RKO (cell line): ENCODE data around the gene G6PC1.
"Not testable (repeated sequence)": the region's sequence is repeated elsewhere in the genome, so short reads cannot be mapped to it uniquely, and the experiment has no call there.

Source experiments
- DNase-seq: peaks from one replicate; pipeline ENCODE4 v3.0.0-alpha.2; 2016; ENCODE audit warnings: low spot score

G6PC1 gene

DNA sequence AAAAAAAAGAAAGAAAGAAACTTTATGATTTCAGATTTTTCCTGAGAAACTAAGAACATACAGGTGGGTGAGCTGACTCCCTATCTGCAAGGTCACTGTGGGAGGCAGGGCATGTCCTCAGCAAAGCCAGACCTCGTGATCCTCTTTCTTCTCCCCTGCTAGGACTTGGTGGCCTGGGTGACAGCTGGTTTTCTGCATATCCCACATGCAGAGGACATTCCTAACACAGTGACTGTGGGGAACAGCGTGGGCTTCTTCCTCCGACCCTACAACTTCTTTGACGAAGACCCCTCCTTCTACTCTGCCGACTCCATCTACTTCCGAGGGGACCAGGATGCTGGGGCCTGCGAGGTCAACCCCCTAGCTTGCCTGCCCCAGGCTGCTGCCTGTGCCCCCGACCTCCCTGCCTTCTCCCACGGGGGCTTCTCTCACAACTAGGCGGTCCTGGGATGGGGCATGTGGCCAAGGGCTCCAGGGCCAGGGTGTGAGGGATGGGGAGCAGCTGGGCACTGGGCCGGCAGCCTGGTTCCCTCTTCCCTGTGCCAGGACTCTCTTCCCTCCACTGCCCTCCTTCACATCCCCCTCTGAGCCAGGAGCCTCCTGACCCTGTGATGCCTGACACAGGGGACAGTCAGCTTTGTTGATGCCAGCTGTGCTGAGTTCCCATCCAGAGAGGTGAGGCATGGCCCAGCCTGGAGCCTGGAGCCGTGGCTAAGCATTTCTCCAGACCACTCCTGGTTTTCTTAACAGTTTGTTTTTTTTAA is 26.5 kb upstream of the G6PC1 start:
- not testable (repeated sequence) for DNase-seq

DNA sequence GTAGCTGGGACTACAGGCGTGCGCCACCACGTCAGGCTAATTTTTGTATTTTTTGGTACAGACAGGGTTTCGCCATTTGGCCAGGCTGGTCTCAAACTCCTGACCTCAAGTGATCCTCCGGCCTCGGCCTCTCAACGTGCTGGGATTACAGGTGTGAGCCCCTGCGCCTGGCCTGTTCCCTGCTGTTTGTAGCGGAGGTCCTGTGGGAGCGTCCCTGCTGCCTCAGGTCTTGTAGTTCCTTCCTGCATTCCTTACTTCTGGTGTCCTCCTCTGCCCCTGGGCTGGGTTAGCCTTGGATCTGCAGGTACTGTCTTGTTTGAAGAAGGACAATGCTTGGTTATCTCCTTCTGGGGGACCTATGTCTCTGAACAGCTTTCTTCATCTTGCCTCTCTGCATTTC is 23.6 kb upstream of the G6PC1 start:
- DNase-seq, result no peak

DNA sequence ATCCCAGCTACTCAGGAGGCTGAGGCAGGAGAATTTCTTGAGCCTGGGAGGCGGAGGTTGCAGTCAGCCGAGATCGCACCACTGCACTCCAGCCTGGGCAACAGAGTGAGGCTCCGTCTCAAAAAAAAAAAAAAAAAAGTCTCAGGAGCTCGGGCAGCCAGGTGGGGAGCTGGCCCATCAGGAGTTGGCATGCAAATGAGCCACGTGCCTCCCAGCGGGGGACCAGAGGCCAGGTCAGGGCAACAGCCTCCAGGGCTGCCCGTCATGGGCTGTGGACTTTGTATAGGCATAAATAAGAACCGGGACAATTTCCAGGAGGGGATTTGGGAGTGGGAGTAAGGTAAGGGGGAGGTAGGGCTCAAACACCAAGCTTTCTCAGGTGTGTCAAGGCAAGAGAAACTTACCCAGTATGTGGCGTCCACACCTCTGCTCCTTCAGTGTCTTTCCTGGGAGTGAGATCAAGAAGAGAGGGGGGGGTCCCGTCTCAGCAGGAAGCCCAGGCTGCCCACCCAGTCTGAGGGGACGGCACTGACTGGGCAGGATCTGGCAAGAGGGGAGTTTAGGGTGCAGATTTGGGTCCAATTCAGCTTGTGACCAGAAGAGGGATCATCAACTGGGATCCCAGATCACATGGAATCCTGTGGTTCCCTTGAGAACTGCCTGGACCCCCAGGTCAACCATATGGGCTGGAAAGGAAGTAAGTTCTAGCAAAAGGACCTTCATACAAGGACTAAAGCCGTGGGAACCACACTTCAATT is 22.3 kb upstream of the G6PC1 start:
- DNase-seq, result no peak

DNA sequence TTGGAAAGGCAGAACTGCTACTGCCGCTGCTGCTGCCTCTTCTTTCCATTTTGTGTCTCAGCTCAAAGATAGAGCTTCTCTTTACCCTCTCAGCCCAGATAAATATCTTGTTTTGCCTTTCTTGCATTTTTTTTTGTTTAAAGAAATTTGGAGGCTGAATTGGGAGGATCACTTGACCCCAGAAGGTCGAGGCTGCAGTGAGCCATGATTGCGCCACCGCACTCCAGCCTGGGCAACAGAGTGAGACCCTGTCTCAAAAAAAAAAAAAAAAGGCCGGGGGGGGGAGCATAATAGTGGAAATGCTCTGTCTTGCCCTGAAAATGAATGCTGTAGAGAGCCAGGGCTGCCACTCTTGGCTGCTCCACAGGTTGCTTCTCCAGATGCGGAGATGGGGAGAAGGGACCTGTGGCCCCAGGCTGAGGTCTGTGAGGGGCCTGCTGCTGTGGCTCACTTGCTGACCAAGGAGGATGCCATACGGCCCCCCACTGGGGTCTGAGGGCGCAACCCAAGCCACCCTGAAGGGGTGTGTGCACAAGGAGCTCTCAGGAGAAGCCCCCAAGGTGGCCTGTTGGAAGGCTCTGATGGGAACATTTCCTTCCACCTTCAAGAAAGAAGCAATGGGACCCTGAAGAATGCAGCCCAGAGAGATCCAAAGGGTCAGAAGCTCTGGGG is 21.5 kb upstream of the G6PC1 start:
- DNase-seq, result no peak

DNA sequence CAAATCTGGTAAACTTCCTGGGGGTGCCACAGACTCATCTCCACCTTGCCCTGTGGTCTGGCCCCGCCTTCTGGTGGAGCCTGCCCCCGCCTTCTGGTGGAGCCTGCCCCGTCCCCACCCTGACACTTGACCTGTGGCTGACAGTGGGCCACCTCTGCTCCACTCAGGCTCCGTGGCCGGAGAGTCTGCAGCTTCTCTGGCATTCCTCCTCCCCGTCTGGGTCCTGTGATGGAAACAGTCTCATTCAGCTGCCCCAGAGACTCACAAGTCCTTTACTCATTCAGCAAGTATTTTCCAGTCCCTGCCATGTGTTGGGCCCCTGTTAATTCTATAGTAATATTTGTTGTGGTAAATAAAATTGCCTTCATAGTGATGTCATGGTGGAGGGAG is 21.0 kb upstream of the G6PC1 start:
- peak; percentile 17 for DNase-seq

DNA sequence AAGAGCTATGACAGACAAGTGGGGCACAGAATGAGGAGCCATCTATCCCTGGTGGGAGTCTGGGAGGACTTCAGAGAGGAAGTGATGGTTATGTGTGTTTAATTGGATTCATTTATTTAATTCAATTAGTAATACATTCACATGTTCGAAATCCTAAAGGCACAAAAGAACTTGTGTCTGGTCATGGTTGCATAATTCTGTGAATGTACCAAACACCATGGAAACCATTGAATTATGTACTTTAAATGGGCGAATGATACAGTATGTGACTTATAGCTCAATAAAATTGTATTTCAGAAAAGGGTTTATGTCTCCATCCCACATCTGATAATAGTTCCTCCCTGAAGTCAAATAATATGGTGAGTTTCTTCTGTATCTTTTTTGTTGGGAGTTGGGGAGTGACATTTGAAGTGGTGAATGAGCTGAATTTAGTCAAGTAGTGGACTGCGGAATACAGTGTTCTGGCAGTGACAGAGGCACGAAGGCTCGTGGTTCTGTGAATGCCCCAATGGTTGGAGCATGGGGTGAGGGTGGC is 19.8 kb upstream of the G6PC1 start:
- no peak for DNase-seq

DNA sequence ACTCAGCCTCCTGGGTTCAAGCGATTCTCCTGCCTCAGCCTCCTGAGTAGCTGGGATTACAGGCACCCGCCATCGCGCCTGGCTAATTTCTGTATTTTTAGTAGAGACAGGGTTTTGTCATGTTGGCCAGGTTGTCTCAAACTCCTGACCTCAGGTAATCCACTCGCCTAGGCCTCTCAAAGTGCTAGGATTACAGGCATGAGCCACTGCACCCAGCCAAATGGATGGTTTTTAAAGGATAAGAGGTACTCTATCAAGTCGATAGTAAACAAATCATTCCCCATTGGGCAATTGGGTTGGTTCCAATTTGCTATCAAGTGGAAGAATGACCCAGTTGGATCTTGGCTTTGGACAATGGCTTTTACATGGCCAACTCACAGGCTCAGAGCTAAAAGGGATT is 18.9 kb upstream of the G6PC1 start:
- not testable (repeated sequence) for DNase-seq

DNA sequence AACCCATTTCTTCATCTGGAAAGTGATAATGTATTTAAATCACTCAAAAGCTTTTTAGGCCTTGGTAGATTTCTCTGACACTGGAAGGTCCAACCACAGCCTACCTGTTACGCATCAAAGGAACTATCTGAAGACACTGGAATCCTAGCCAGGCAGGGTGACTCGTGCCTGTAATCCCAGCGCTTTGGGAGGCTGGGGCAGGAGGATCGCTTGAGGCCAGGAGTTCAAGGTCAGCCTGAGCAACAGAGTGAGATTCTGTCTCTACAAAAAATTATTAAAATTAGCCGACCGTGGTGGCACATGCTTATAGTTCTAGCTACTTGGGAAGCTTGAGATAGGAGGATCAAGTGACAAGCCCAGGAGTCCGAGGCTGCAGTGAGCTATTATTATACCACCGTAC is 18.4 kb upstream of the G6PC1 start:
- DNase-seq, result no peak

DNA sequence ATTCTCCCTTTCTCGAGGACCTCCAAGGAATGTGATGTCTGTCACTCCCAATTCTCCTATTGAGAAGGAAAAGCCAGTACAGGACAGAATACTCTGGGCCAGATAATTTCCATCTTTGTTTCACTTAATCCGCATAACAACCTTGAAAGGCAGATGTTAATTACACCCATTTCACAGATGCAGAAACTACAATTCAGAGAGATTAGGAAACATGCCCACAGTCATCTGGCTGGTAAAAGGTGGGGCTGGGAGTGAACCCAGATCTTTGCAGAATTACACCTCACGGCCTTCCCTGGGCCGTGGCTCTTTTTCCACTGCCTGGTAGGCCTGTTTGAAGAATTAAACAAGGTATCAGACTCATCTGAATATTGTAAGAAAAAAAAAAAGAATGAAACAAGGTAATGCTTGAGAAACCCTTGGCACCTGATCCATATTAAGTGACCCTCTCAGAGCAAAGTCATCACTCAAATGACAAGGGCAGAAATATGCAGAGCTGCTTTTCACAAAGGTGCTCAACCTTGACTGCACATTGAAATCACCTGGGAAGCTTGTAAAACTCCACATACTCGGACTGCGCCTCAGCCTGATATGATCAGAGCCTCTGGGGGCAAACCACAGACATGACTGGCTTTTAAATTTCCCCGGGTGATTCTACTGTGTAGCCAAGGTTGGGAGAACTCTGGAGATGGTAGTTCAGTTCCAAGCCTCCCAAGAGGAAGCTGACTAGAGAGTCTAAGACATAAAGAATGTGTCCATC is 16.6 kb upstream of the G6PC1 start:
- DNase-seq, result no peak

DNA sequence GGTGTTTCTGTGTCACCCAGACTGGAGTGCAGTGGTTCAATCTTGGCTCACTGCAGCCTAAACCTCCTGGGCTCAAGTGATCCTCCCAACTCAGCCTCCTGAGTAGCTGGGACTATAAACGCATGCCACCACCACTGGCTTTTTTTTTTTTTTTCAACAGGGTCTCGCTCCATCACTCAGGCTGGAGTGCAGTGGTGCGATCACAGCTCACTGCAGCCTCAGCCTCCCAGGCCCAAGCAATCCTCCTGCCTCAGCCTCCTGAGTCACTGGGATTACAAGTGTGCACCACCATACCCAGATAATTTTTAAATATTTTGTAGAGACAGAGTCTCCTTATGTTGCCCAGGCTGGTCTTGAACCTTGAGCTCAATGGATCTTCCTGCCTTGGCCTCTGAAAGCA is 14.8 kb upstream of the G6PC1 start:
- not testable (repeated sequence) for DNase-seq

DNA sequence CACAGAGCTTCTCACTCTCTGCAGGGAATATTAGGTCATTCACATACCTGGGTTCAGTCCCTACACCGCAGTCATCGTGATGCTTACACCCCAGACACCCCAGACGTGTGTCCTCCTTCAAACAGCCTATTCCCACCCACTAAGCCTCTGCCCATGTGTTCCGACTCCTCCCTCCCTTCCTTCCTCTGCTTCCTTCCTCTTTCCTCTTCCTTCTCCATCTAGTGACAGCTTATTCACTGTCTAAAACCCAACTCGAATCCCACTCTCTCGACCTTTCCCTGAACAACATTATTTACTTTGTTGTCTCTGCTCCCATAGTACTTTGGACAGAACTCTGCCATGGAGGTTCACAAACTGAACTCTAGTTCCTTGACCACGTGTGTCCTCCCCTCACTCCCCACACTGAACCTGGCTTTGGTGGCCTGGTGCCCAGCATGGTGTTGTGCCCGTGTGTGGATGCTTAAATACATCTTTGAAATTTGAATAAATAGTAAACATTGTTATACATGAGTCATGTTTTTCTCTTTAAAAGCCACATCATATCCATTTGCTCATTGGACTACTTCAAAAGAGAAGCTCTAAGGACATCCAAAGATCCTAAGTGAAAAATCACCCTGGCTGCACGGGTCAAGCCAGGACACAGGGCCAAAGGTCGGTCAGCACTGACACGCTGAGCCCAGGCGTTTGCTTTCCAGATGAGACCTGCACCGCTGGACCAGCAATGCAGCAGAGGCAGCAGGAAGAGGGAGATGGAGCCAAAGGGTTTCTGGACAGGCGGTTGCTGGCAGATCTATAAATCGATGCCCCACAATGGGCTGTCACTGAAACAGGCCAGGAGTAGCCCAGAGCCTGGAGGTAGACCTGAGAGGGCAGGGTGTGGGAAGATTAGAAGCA is 14.1 kb upstream of the G6PC1 start:
- DNase-seq, result no peak

DNA sequence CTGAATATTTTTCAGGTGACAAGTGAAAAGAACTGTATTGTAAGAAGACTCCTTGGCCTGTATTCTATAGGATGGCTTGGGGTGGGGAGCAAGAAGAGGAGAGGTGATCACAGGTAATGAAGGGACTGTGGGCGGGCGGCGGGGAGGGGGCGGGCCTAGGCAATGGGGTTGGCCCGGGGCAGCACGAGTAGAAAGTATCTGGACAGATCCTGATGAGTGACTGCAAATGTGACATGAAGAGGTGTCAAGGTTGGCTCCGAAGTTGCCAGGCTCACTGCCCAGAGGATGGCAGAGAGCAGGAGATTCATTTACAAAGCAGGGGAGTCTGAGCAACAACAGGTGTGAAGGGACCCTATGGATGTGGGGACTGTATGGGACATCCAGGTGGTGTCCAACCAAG is 10.8 kb upstream of the G6PC1 start:
- DNase-seq, result no peak

DNA sequence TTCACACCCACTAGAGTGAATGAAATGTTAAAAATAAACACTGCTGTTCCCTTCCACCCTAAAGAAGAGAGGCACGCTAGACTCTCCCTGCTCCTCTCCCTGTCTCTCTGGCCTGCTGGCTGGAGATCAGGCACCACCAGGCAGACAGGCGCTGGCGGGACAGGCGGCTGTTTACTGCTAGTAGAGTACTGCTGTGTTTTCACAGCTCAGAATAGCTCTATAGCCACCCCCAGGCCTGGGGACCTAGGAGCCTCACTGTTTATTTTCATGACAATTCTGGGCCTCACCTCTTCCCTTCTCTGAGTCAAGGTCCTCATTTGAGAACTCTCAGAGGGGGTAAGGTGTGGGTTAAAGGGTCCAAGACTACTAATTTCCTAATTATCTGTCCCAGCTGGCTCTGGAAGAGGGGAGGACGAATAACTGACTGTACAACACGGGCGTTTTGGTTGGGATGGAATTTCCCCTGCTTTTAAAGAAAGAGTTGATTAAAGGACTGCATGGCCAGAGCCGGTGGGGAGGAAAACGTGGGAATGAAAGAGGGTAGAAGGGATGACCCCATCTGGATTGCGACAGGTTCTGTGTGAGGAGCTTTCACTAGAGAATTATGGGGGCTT is 9.0 kb upstream of the G6PC1 start:
- no peak for DNase-seq

DNA sequence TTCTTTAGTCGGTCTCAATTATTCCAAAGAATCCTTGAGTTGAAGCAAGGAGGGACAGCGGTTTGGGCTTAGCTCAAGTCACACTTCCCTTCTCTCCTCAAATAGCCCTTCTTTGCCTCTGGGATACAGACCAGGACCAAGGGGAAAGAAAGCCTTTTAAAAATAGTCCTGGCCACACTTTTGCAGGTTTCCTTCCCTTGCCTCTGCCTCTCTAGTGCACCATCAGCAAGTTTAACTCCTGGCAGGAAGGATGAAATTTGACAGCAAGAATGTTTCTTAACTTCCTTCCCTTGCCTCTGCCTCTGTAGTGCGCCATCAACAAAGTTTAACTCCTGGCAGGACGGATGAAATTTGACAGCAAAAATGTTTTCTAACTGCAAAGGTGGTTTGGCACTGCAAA is 7.2 kb upstream of the G6PC1 start:
- DNase-seq, result no peak

DNA sequence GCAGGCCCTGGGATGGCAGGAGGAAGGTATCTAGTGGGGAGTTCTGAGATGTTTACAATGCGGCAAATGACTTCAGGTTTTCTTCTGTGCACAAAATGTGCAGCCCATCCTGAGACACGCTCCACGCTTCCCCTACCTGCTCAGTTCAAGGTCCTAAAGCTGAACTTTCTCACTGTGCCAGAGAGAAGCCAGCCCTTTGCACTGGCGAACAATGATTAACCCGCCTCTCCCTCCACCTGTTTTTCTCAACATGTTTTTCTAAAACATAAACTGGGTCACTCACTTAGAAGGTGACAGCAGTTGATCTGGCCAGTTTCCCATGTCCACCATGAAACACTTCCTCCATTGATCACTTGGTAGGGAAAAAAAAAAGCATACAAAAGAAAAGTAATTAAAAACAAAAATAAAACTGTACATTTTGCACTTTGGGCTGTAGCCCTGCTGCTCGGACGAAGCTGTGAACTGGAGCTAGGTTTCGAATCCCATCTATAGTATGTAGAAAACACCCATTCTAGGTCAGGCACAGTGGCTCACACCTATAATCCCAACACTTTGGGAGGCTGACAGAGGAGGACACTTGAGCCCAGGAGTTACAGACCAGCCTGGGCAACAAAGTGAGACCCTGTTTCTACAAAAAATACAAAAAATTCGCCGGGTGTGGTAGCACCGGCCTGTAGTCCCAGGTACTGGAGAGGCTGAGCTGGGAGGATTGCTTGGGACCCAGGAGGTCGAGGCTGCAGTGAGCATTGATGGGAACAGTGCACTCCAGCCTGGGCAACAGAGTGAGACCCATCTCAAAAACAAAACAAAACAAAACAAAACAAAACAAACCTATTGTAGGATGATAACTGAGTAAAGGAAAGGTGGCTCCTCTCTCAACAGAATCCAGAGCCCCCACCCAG is 6.1 kb upstream of the G6PC1 start:
- DNase-seq, result no peak

DNA sequence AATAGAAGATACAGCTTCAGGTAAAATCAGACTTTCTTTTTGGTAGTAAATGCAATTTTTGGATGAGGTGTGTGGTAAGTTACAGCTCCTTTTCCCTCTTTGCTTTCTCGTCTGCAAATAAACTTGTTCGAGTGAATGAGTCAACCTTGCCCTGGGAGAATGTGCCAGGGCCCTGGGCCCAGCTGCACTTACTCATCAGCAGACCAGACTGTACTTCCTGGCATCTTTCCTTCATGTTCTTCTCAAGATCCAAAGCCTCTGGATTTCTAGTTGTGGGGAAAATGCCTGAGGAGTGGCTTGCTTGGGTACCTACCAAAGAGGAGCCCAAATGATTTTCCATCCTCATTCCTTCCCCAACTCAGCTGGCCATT is 5.4 kb upstream of the G6PC1 start:
- DNase-seq, result peak; percentile 83

DNA sequence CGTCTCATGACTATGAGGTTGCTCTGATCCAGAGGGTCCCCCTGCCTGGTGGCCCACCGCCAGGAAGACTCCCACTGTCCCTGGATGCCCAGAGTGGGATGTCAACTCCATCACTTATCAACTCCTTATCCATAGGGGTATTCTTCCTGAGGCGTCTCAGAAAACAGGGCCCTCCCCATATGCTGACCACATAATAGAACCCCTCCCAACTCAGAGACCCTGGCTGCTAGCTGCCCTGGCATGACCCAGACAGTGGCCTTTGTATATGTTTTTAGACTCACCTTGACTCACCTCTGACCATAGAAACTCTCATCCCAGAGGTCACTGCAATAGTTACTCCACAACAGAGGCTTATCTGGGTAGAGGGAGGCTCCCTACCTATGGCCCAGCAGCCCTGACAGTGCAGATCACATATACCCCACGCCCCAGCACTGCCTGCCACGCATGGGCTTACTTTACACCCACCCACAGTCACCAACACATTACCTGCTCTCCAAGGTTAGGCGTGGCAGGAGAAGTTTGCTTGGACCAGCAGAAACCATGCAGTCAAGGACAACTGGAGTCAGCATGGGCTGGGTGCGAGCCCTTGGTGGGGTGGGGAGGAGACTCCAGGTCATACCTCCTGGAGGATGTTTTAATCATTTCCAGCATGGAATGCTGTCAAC is 2.3 kb upstream of the G6PC1 start:
- no peak for DNase-seq

DNA sequence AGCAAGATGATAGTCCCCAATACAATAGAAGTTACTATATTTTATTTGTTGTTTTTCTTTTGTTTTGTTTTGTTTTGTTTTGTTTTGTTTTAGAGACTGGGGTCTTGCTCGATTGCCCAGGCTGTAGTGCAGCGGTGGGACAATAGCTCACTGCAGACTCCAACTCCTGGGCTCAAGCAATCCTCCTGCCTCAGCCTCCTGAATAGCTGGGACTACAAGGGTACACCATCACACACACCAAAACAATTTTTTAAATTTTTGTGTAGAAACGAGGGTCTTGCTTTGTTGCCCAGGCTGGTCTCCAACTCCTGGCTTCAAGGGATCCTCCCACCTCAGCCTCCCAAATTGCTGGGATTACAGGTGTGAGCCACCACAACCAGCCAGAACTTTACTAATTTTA is 618 bp upstream of the G6PC1 start:
- DNase-seq, result not testable (repeated sequence)
